ENCODE measurements around the gene CCDC186.

The CCDC186 gene

DNA sequence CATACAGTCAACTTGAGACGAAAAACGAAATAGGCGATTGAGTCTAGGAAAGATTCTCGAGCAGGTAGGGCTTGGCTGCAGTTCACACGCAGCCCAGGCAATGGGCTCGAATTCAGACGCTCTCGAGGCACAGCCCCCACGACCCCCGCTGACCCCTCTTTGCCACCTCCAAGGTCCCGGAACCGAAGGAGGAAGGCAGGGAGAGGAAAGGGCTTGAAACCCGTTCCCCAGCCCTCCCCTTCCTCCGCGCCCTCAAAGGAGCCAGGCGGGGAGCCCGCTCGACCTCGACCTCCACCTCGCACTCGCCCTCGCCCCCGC, 441 bp downstream of the CCDC186 start:
- H3K36me3 ChIP-seq (replicated peaks), result no peaks in the 10 kb centered on the region
- peak overlapping the region; percentile 89 for H3K27ac ChIP-seq
- TF ChIP-seq, protein P1, sequence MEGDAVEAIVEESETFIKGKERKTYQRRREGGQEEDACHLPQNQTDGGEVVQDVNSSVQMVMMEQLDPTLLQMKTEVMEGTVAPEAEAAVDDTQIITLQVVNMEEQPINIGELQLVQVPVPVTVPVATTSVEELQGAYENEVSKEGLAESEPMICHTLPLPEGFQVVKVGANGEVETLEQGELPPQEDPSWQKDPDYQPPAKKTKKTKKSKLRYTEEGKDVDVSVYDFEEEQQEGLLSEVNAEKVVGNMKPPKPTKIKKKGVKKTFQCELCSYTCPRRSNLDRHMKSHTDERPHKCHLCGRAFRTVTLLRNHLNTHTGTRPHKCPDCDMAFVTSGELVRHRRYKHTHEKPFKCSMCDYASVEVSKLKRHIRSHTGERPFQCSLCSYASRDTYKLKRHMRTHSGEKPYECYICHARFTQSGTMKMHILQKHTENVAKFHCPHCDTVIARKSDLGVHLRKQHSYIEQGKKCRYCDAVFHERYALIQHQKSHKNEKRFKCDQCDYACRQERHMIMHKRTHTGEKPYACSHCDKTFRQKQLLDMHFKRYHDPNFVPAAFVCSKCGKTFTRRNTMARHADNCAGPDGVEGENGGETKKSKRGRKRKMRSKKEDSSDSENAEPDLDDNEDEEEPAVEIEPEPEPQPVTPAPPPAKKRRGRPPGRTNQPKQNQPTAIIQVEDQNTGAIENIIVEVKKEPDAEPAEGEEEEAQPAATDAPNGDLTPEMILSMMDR (IDR thresholded peaks at IDR 0.05; ENCODE audit: low read depth, low read length, missing control alignments), result no peak
- no peaks in the 10 kb centered on the region for H3K27me3 ChIP-seq (replicated peaks)
- peak overlapping the region; percentile 99 for H3K4me3 ChIP-seq (ENCODE audit: low read depth, low read length)
- DNase-seq, result no peak
- in situ Hi-C loops (cut with HindIII; ENCODE audit: low pct_ligation_motif_present, low sequenced_read_pairs), result no loop called here

DNA sequence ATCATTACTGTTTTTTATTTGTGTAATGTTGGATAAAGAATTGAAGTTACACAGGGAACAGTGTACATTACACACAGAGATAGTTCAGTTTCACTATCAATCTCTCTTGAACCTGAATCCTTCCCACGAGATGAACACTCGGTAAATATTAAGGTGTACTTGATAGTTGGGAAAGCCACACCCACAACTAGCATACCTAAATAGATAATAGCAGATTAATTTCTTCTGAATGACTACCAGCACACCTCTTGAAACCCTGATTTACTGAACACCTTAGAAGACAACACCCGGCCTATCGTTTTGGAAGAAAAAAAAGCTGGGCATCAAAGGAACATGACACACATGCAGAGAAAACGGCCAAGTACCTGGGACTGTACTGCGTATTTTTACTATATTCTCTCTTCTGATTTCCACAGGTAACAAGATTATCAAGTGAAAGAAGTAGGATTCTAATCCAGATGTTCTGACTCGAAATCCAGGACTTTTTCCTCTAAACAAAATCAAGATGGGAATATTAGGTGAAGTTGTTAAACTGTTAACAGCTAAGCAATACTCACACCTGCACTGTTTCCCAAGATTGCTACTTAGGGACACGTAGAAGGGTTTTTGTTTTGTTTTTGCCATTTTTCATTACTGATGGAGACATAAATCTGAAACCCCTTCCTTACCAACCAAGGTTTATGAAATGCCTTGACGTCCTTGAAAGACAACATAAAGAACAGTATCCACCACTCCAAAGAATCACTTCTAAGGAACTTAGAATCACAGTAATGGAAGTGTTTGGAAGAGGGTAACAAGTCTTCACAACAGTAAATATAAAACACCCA, 1.0 kb downstream of the CCDC186 start:
- in situ Hi-C loops (cut with HindIII; ENCODE audit: low pct_ligation_motif_present, low sequenced_read_pairs), result no loop called here
- DNase-seq, result no peak
- no peaks in the 10 kb centered on the region for H3K27me3 ChIP-seq (replicated peaks)
- peak overlapping the region; percentile 99 for H3K4me3 ChIP-seq (ENCODE audit: low read depth, low read length)
- TF ChIP-seq, protein P1 (IDR thresholded peaks at IDR 0.05; ENCODE audit: low read depth, low read length, missing control alignments), result no peak
- no peaks in the 10 kb centered on the region for H3K36me3 ChIP-seq (replicated peaks)
- H3K27ac ChIP-seq, result peak overlapping the region; percentile 89

DNA sequence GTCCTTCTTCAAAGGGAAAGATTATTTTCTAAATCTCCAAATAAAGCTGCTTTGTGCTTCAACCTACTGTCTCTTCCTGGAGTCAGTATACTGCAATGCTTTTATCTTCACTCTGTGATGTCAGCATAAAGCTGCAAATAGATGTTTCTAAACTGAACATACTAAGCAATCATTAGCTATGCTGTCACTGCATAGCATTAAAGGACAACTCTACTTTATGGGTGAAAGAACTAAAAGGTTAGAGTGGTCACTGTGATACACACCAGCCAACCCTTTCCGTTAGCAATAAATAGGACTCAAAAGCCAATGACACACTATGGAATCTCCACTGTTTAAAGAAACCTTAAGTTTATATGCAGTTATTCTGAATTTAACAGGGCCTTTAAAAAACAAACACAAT, 1.8 kb downstream of the CCDC186 start:
- H3K27me3 ChIP-seq (replicated peaks), result no peaks in the 10 kb centered on the region
- DNase-seq, result no peak
- in situ Hi-C loops (cut with HindIII; ENCODE audit: low pct_ligation_motif_present, low sequenced_read_pairs), result no loop called here
- peak overlapping the region; percentile 99 for H3K4me3 ChIP-seq (ENCODE audit: low read depth, low read length)
- TF ChIP-seq, protein P1 (IDR thresholded peaks at IDR 0.05; ENCODE audit: low read depth, low read length, missing control alignments), result no peak
- H3K36me3 ChIP-seq (replicated peaks), result no peaks in the 10 kb centered on the region
- no peak overlapping the region for H3K27ac ChIP-seq

DNA sequence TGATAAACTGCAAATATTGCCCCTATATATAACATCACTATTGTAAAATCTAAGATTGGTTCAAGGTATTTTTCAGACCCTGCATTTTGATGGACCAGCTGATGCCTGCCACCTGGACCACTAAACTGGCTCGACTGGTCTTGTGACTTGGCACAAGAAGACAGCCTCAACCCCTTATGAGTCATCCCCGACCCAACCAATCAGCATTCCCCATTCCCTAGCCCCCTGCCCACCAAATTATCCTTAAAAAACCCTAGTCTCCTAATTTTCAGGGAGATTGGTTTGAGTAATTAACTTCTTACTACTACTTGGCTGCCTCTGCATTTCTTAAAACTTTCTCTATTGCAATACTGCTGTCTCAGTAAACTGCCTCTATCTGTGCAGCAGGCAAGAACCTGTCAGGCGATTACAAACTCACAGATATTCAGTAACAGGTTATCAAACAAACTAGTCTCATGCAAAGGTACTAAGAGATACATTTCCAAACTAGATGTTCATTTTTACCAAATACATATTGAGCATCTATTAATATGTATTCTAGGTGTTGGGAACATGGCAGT, 5.5 kb downstream of the CCDC186 start:
- in situ Hi-C loops (cut with HindIII; ENCODE audit: low pct_ligation_motif_present, low sequenced_read_pairs), result no loop called here
- no peak overlapping the region for H3K4me3 ChIP-seq (ENCODE audit: low read depth, low read length)
- no peak for DNase-seq
- no peak overlapping the region for H3K27ac ChIP-seq
- H3K27me3 ChIP-seq (replicated peaks), result no peaks in the 10 kb centered on the region
- TF ChIP-seq, protein P1 (IDR thresholded peaks at IDR 0.05; ENCODE audit: low read depth, low read length, missing control alignments), result no peak
- H3K36me3 ChIP-seq (replicated peaks), result no peaks in the 10 kb centered on the region

DNA sequence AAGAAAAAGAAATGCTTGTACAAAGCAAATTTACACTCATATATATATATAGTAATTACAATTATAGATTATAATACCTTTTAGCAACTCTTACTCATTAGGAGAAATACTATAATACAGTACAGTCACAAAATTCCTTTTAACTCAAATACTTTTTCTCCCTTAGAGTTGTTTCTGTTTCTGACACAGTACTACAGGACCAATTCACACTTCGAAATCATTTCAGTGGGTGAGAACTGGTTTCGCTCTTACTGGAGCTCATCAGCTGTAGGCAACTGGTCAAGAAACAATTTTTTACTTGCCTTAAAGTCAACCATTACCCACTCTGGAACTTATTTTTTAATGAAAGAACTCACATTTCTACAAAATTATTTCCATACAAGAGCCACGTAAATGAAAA, 6.0 kb downstream of the CCDC186 start:
- Histone ChIP-seq H3K27ac (no peak overlapping the region), H3K27me3 (replicated peaks) (no peaks in the 10 kb centered on the region), H3K4me3 (ENCODE audit: low read depth, low read length) (no peak overlapping the region), H3K36me3 (replicated peaks) (no peaks in the 10 kb centered on the region)
- DNase-seq, result no peak
- TF ChIP-seq, protein P1 (IDR thresholded peaks at IDR 0.05; ENCODE audit: low read depth, low read length, missing control alignments), result no peak
- in situ Hi-C loops (cut with HindIII; ENCODE audit: low pct_ligation_motif_present, low sequenced_read_pairs), result no loop called here
